HepG2 (cell line): ENCODE measurements around the gene CDR2L. TPM values are rescaled to one million over a fixed set of nuclear protein-coding genes. Genes with fewer than 3 reads are reported as not detected.

ENCODE experiments used
- CHD2 ChIP-seq: IDR thresholded peaks from 2 replicates; pipeline ENCODE4 v1.6.1; 2011; ENCODE audit warnings: low read depth, low read length, improper control_type of control experiment
- DR1 ChIP-seq: sonication (generic); formaldehyde crosslinking; IDR thresholded peaks from 2 replicates; pipeline ENCODE4 v1.8.0; 2021; ENCODE audit warnings: mild to moderate bottlenecking, missing genetic modification reagents, inconsistent platforms
- E2F1 ChIP-seq: sonication (generic); formaldehyde crosslinking; IDR thresholded peaks from 2 replicates; pipeline ENCODE4 v1.5.0; 2020; ENCODE audit warnings: missing genetic modification reagents
- ETV5 ChIP-seq: IDR thresholded peaks from 2 replicates; pipeline ENCODE4 v1.6.1; 2018; ENCODE audit warnings: missing biosample characterization, missing genetic modification reagents, inconsistent platforms, borderline replicate concordance
- HOXA3 ChIP-seq: sonication (generic); formaldehyde crosslinking; IDR thresholded peaks from 2 replicates; pipeline ENCODE4 v1.5.0; 2020; ENCODE audit warnings: missing genetic modification reagents
- MEIS1 ChIP-seq: sonication (generic); formaldehyde crosslinking; IDR thresholded peaks from 2 replicates; pipeline ENCODE4 v1.9.0; 2021; ENCODE audit warnings: mild to moderate bottlenecking, missing genetic modification reagents, moderate library complexity, borderline replicate concordance
- POLR2G ChIP-seq: fragments of 200-400 bp; formaldehyde crosslinking; IDR thresholded peaks from 2 replicates; pipeline ENCODE4 v1.6.1; 2018; ENCODE audit warnings: mild to moderate bottlenecking, low read depth, low read length, moderate library complexity
- RXRB ChIP-seq: IDR thresholded peaks from 2 replicates; pipeline ENCODE4 v1.6.1; 2016; ENCODE audit warnings: borderline replicate concordance, missing genetic modification reagents, missing compliant biosample characterization
- SMAD3 ChIP-seq: sonication (generic); formaldehyde crosslinking; IDR thresholded peaks from 2 replicates; pipeline ENCODE4 v1.4.0; 2020; ENCODE audit warnings: missing genetic modification reagents
- SP4 ChIP-seq: sonication (generic); formaldehyde crosslinking; IDR thresholded peaks from 2 replicates; pipeline ENCODE4 v1.8.1; 2023; ENCODE audit warnings: mild to moderate bottlenecking, missing genetic modification reagents
- TERF1 ChIP-seq: sonication (generic); formaldehyde crosslinking; IDR thresholded peaks from 2 replicates; pipeline ENCODE4 v1.8.0; 2022; ENCODE audit warnings: mild to moderate bottlenecking, missing genetic modification reagents, moderate library complexity
- ZNF12 ChIP-seq: sonication (generic); formaldehyde crosslinking; IDR thresholded peaks from 2 replicates; pipeline ENCODE4 v1.5.0; 2020; ENCODE audit warnings: missing genetic modification reagents
- ZNF136 ChIP-seq: sonication (generic); formaldehyde crosslinking; IDR thresholded peaks from 2 replicates; pipeline ENCODE4 v1.8.1; 2022; ENCODE audit warnings: low read depth, mild to moderate bottlenecking, moderate library complexity, missing genetic modification reagents
- ZNF160 ChIP-seq: sonication (generic); formaldehyde crosslinking; IDR thresholded peaks from 2 replicates; pipeline ENCODE4 v1.8.0; 2022; ENCODE audit warnings: mild to moderate bottlenecking, inconsistent platforms, missing genetic modification reagents
- ZNF326 ChIP-seq: sonication (generic); formaldehyde crosslinking; IDR thresholded peaks from 2 replicates; pipeline ENCODE4 v1.4.0; 2020; ENCODE audit warnings: missing genetic modification reagents, borderline replicate concordance
- ZNF329 ChIP-seq: sonication (generic); formaldehyde crosslinking; IDR thresholded peaks from 2 replicates; pipeline ENCODE4 v1.9.0; 2021; ENCODE audit warnings: low read depth, mild to moderate bottlenecking, missing genetic modification reagents
- ZNF513 ChIP-seq: sonication (generic); formaldehyde crosslinking; conservative IDR thresholded peaks from 2 replicates; pipeline ENCODE4 v1.5.0; 2020; ENCODE audit warnings: missing genetic modification reagents
- ZNF570 ChIP-seq: sonication (generic); formaldehyde crosslinking; IDR thresholded peaks from 2 replicates; pipeline ENCODE4 v1.4.0; 2020; ENCODE audit warnings: mild to moderate bottlenecking, missing genetic modification reagents, borderline replicate concordance
- ZNF720 ChIP-seq: sonication (generic); formaldehyde crosslinking; IDR thresholded peaks from 2 replicates; pipeline ENCODE4 v1.4.0; 2020; ENCODE audit warnings: missing genetic modification reagents
- ZNF747 ChIP-seq: sonication (generic); formaldehyde crosslinking; IDR thresholded peaks from 2 replicates; pipeline ENCODE4 v1.8.1; 2023; ENCODE audit warnings: missing genetic modification reagents, mild to moderate bottlenecking, borderline replicate concordance
- ZNF790 ChIP-seq: sonication (generic); formaldehyde crosslinking; IDR thresholded peaks from 2 replicates; pipeline ENCODE4 v1.8.0; 2022; ENCODE audit warnings: missing genetic modification reagents, mild to moderate bottlenecking, borderline replicate concordance
- ZSCAN31 ChIP-seq: sonication (generic); formaldehyde crosslinking; IDR thresholded peaks from 2 replicates; pipeline ENCODE4 v1.5.0; 2020; ENCODE audit warnings: low read depth, mild to moderate bottlenecking, missing genetic modification reagents
- polyA plus RNA-seq, 8 experiments: library from polyadenylated mRNA; depleted of rRNA in 3 of 8; stranded (reverse) in 7 of 8; unstranded in 1 of 8; fragments of >200 nt; fragmentation: Illumina TruSeq in 4 of 8; extraction: Trizol in 4 of 8; gene quantifications; 2 replicates each; pipeline versions ENCODE4 v1.2.1 to v1.2.3, GENCODE V29; 2011 to 2016; ENCODE audit warnings: low read depth in 4 of 8, missing spikeins in 1 of 8, mixed read lengths in 1 of 8; ENCODE audit not compliant: insufficient read depth in 1 of 8
- total RNA-seq, 5 experiments: library from RNA; depleted of rRNA; stranded (reverse); fragments of >200 nt; fragmentation: Illumina TruSeq; extraction: Trizol; gene quantifications; 2 replicates each; pipeline ENCODE4 v1.2.3, GENCODE V29; 2016; ENCODE audit warnings: low read depth in 1 of 5
- TF ChIP-seq, protein P1 (sequence below): IDR thresholded peaks from 2 replicates; pipeline ENCODE4 v1.6.1; 2018; ENCODE audit warnings: missing genetic modification reagents
- TF ChIP-seq, protein P2 (sequence below): IDR thresholded peaks from 2 replicates; pipeline ENCODE4 v1.6.1; 2012; ENCODE audit warnings: low read depth, low read length, improper control_type of control experiment

CDR2L gene
- total and polyA plus RNA-seq, 2 of the 13 experiments (the other 11 are each of a cell fraction or from before 2014, with no cell fraction given) = 1.9 to 2.1 TPM

DNA sequence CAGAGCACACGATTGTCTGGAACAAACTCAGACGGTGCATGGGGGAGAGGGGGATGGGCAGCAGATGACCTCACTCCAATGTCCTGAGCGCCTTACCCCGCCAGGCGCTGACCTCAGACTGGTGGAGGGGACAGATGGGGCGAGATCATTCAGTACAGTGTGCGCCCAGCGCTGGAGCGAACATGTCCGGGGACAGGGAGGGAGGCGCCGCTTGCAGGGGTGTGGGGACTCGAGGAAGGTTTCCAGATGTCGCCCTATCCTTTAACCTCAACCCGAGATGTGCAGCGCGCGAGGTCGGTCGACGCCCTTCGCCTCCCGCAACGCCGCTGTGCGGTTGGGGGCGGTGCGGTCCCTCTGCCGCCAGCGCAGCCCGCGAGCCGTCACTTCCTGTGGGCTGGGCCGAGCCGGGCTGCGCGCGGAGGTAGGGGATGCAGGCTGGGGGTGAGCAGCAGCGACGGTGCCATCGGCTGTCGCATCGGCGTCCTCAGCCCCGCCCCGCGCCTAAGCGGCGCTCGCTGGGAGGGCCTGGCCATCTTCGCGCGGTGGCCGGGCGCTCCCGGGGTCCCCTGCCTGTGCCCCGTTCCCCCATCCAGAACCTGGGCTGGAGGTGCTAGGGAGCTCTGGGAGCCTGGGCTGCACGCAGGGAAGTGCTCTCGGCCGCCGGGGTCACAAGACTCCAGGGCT lies 5.3 kb upstream of the CDR2L start (continued):
- TF ChIP-seq RXRB (CRISPR knock-in tag) (peak; percentile 71), ETV5 (CRISPR knock-in tag) (peak; percentile 92), ZNF790 (CRISPR knock-in tag) (no peak), TERF1 (CRISPR knock-in tag) (no peak), ZNF329 (peak; percentile 89), MEIS1 (peak; percentile 76), ZSCAN31 (CRISPR knock-in tag) (peak; percentile 89), SP4 (peak; percentile 88), CHD2 (no peak), ZNF513 (no peak), ZNF136 (CRISPR knock-in tag) (no peak), DR1 (CRISPR knock-in tag) (peak; percentile 79; the same call in 1 of the 2 replicates), ZNF12 (CRISPR knock-in tag) (peak; percentile 71), POLR2G (peak; percentile 91), ZNF160 (CRISPR knock-in tag) (peak; percentile 61; the same call in 1 of the 2 replicates), ZNF720 (CRISPR knock-in tag) (no peak), ZNF326 (CRISPR knock-in tag) (no peak), HOXA3 (CRISPR knock-in tag) (peak; percentile 96), E2F1 (CRISPR knock-in tag) (peak; percentile 89), SMAD3 (CRISPR knock-in tag) (no peak), ZNF747 (peak; percentile 40; the same call in 1 of the 2 replicates), ZNF570 (CRISPR knock-in tag) (no peak; the same call in 1 of the 2 replicates)
- TF ChIP-seq, protein P1, sequence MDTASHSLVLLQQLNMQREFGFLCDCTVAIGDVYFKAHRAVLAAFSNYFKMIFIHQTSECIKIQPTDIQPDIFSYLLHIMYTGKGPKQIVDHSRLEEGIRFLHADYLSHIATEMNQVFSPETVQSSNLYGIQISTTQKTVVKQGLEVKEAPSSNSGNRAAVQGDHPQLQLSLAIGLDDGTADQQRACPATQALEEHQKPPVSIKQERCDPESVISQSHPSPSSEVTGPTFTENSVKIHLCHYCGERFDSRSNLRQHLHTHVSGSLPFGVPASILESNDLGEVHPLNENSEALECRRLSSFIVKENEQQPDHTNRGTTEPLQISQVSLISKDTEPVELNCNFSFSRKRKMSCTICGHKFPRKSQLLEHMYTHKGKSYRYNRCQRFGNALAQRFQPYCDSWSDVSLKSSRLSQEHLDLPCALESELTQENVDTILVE (CRISPR knock-in tag) = peak; percentile 48; the same call in 1 of the 2 replicates
- TF ChIP-seq, protein P2, sequence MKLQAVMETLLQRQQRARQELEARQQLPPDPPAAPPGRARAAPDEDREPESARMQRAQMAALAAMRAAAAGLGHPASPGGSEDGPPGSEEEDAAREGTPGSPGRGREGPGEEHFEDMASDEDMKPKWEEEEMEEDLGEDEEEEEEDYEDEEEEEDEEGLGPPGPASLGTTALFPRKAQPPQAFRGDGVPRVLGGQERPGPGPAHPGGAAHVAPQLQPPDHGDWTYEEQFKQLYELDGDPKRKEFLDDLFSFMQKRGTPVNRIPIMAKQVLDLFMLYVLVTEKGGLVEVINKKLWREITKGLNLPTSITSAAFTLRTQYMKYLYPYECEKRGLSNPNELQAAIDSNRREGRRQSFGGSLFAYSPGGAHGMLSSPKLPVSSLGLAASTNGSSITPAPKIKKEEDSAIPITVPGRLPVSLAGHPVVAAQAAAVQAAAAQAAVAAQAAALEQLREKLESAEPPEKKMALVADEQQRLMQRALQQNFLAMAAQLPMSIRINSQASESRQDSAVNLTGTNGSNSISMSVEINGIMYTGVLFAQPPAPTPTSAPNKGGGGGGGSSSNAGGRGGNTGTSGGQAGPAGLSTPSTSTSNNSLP = no peak
